Kidney epithelial cell (primary cell): ENCODE data around the gene CCNH. TPM values are rescaled to one million over a fixed set of nuclear protein-coding genes. Genes with fewer than 3 reads are reported as not detected.

ENCODE experiments used
- DNase-seq: peaks from one replicate; pipeline ENCODE4 v3.0.0-alpha.2; 2010; ENCODE audit warnings: low read depth
- H3K27me3 ChIP-seq: 2 replicates; pipeline ENCODE4 v1.6.0; 2011; ENCODE audit warnings: low read length; ENCODE audit not compliant: control insufficient read depth, insufficient read depth
- H3K36me3 ChIP-seq: 2 replicates; pipeline ENCODE4 v1.5.1; 2011; ENCODE audit warnings: low read length; ENCODE audit not compliant: control insufficient read depth, insufficient read depth
- H3K4me3 ChIP-seq: 2 replicates; pipeline ENCODE4 v1.5.1; 2011; ENCODE audit warnings: low read depth, mild to moderate bottlenecking, control low read depth, low read length
- total RNA-seq: library from RNA; depleted of rRNA; stranded (reverse); fragments of >200 nt; gene quantifications from 2 replicates; pipeline ENCODE4 v1.2.3, GENCODE V29; 2015
- TF ChIP-seq, protein P1 (sequence below): IDR thresholded peaks from 2 replicates; pipeline ENCODE4 v1.5.1; 2011; ENCODE audit warnings: mild to moderate bottlenecking, moderate library complexity, low read length, control low read depth, inconsistent platforms; ENCODE audit not compliant: insufficient read depth, poor library complexity, severe bottlenecking

The CCNH gene
- total RNA-seq, 1 donor from 2014 or later: 57.4 TPM

DNA sequence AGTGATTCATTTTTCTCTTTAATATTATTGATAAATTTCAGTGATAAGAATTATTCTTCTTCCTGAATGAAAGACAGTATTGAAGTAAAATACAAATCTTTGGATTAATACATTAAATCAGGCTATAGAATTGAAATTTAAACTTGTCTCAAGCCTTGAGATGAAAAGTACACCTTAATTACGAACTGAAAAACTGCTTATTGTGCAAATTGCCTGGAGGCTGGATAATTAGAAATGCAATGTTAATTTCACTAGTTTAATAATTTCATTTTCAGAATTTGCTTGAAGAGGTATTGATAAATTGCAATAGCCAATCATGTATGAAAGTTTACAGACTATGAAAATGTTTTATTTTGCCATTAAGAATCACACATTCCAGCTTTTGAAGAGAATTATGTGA lies 11.0 kb upstream of the CCNH start:
- TF ChIP-seq, protein P1, sequence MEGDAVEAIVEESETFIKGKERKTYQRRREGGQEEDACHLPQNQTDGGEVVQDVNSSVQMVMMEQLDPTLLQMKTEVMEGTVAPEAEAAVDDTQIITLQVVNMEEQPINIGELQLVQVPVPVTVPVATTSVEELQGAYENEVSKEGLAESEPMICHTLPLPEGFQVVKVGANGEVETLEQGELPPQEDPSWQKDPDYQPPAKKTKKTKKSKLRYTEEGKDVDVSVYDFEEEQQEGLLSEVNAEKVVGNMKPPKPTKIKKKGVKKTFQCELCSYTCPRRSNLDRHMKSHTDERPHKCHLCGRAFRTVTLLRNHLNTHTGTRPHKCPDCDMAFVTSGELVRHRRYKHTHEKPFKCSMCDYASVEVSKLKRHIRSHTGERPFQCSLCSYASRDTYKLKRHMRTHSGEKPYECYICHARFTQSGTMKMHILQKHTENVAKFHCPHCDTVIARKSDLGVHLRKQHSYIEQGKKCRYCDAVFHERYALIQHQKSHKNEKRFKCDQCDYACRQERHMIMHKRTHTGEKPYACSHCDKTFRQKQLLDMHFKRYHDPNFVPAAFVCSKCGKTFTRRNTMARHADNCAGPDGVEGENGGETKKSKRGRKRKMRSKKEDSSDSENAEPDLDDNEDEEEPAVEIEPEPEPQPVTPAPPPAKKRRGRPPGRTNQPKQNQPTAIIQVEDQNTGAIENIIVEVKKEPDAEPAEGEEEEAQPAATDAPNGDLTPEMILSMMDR: no peak
- no peak for DNase-seq
- Histone ChIP-seq H3K36me3 (no peaks in the 10 kb centered on the region), H3K4me3 (no peak overlapping the region), H3K27me3 (no peaks in the 10 kb centered on the region)

DNA sequence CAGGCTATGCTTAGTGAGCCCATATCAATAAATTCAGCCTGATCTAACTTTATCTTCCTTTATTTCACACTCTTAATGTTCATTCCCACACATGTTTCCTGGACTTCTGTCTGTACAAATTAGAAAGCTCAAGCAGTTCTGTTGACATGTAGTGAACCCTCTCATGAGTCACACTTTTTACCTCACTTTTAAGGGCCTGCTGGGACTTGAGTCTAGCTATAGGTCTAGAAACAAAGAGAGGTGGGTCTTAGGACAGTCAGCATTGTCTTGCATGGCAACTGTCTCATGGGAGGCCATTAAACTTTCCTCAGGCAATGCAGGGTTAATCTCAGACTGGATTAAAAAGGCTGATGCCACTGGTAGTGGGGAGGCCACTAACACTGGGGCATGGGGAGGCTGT lies 8.6 kb upstream of the CCNH start:
- Histone ChIP-seq H3K4me3 (no peak overlapping the region), H3K27me3 (no peaks in the 10 kb centered on the region), H3K36me3 (no peaks in the 10 kb centered on the region)
- DNase-seq: no peak
- TF ChIP-seq, protein P1: no peak

DNA sequence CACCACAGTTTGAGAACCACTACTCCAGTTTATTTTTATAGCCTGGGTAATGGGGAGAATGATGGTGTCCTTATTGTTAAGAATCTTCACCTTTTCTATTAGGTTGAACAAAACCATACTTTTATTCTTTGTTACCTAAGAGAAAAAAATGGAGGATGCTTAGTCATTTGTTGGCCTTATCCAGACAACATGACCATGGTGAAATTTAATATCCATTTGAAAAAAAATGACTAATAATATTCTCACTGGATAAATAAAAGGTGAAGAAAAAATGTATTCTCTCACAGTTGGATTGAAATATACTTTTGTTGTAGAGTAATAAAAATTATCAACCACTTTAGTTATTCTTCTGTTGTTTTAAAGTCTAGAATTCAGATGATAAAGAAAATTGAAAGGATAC lies 5.8 kb upstream of the CCNH start:
- DNase-seq: no peak
- Histone ChIP-seq H3K4me3 (no peak overlapping the region), H3K27me3 (no peaks in the 10 kb centered on the region), H3K36me3 (no peaks in the 10 kb centered on the region)
- TF ChIP-seq, protein P1: no peak

DNA sequence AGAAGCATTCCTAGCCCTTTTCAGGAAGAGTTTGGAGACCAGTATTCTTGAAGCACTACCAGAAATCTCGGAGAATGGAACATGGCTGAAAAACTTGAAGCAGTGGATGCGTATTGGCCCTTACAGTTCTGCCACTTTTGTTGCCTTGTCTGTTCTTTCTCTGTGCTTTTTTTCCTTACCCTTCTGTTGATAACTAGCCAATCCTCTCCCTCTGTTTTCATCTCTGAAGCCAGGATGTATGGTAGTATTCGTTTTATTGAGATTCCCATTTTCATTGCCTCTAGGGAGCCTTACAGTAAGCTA lies 564 bp upstream of the CCNH start:
- no peak for DNase-seq
- peak overlapping the region; percentile 78 for H3K4me3 ChIP-seq
- no peaks in the 10 kb centered on the region for H3K27me3 ChIP-seq
- TF ChIP-seq, protein P1: no peak
- no peaks in the 10 kb centered on the region for H3K36me3 ChIP-seq

DNA sequence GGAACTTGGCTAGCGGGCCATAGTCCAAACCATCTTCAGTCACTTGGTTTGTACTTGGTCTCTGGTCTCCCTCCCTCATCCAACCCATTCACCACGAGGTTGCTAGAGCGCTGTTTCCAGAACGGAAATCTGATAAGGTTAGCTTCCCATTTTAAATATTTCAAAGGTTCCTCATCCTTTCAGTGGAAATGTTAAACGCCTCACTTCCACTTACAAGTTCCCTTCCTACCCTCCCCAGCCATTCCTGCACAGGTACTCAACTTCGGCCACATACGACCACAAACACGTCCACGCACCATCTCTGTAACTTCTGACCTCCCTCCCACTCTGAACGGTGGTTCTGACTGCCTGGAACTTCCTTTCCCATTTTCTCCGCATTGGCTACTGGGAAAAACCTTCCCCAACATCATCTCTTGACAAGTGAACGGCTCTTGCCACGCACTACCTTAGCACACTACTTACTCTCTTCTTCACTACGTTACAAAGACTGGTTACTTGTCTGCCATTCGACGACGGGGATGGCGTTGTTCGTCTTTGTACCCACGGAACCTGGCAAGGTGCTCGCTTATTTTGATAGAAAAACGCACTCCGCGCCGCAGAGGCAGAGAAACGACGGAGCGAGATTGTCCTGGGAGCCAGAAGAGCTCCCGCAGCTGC lies 629 bp downstream of the CCNH start:
- Histone ChIP-seq H3K27me3 (no peaks in the 10 kb centered on the region), H3K36me3 (no peaks in the 10 kb centered on the region), H3K4me3 (peak overlapping the region; percentile 78)
- TF ChIP-seq, protein P1: no peak
- no peak for DNase-seq

DNA sequence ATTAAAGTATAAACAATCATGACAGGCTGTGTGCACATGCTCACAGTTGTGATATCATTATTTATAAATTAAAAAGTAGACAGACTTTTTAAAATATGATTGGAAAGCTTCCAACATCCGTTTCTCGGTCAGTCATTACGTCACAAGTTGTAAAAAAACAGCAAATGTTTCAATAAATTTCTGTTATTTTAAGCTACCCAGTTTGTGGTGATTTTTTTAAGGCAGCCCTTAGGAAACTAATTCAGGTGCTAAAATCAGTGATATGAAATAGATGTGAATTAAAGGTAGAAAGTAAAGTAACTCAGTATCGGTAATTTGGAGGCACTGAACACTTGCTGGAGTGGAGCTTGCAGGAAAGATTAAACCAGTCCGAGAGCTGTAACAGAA lies 1.2 kb downstream of the CCNH start:
- Histone ChIP-seq H3K27me3 (no peaks in the 10 kb centered on the region), H3K36me3 (no peaks in the 10 kb centered on the region), H3K4me3 (peak overlapping the region; percentile 78)
- TF ChIP-seq, protein P1: no peak
- DNase-seq: no peak
